DMS53 treated with DMSO at 0.1 percent for 48 hours (cell line): ENCODE results near the gene EDEM3.

Experiments used
- DNase-seq: peaks from one replicate; lab custom pipeline; 2025; ENCODE audit not compliant: unreplicated experiment; lab: John Stamatoyannopoulos, UW

EDEM3 gene

DNA sequence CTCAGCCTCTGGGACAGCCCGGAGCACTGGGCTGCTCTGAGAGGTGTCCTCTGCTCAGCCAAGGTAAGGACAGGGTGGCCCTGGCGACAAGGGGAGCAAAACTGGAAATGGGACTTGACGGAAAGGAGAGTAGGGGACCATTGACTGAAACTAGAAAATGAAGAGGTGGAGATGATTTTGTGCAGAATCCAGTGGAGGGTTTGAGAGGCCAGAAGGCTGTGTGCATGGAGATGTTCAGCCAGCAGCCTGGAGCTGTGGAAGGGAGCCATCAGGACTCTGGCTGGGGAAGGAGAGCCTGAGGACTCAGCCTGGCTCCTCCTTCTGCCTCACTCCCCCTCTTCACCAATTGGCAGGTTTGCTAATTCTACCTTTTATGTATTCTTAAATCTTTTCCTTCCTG, 114.2 kb downstream of the EDEM3 start:
- DNase-seq: no peak
